ENCODE results near the gene BCAS1. TPM values are rescaled to one million over a fixed set of nuclear protein-coding genes. Genes with fewer than 3 reads are reported as not detected.
A peak's percentile ranks its signal among the peaks of the same experiment; 100 is the strongest.

BCAS1 gene
- total and polyA plus RNA-seq, 12 donors, result 0.07 to 2.3 (median 0.13) TPM; not detected in 7

DNA sequence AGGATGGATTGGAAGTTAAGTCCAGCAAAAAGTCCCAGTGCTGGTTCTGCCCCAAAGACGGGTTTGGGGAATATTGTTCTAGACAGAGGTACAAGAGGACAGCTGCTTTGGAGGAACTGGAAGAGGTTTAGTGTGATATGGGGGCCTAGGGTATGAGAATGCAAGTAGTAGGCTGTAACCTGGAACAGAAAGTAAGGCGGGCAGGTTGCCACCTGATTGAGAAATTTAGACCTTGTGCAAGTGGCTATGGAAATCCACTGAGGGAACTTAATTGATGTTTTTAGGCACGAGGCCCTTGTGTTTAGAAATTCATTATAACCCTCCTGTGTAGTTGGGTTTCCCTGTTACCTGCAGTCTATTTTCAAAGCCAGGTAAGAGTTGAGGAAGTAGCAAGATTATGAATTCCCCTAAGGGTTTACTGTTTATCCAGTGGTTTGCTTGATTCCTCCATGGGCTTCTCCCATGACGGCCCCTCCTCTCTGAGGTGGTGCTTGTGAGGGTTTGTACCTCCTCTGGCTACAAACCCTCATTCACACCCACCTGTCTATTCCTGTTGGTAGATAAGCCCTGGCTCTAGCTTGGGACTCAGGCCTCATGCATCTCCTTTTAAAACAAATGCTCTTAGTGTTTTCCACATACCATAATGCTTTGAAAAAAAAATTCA lies 42.0 kb upstream of the BCAS1 start:
- Histone ChIP-seq H3K4me1 (replicated peaks in 1 of 2) (no peaks in the 10 kb centered on the region), H3K27ac (no peak overlapping the region), H3K4me3 (no peak overlapping the region), H3K27me3 (no peaks in the 10 kb centered on the region), H3K36me3 (replicated peaks in 1 of 2) (no peaks in the 10 kb centered on the region), H3K9me3 (replicated peaks in 1 of 3) (no peaks in the 10 kb centered on the region)
- TF ChIP-seq POLR2A (IDR thresholded peaks at IDR 0.05) (no peak), CTCF (IDR thresholded peaks at IDR 0.05) (no peak)
- 78 to 87% (median 83%) methylated on average over 4 of the region's 4 CpGs for WGBS, 4 donors
- intact Hi-C loops (cut with DNase I), result no loop called here
- peak in 1 of 7 donors; percentile 6 for DNase-seq

DNA sequence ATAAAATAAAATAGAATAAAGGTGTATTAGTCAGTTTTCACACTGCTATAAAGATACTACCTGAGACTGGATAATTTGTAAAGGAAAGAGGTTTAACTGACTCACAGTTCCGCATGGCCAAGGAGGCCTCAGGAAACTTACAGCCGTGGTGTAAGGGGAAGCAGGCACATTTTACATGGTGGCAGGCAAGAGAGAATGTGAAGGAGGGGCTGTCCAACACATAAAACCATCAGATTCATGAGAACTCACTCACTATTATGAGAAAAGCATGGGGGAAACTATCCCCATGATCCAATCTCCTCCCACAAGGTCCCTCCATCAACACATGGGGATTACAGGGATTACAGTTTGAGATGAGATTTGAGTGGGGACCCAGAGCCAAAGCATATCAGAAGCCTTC lies 41.1 kb upstream of the BCAS1 start:
- Histone ChIP-seq H3K4me3 (no peak overlapping the region), H3K27ac (no peak overlapping the region), H3K36me3 (replicated peaks in 1 of 2) (no peaks in the 10 kb centered on the region), H3K9me3 (replicated peaks in 1 of 3) (no peaks in the 10 kb centered on the region), H3K27me3 (no peaks in the 10 kb centered on the region), H3K4me1 (replicated peaks in 1 of 2) (no peaks in the 10 kb centered on the region)
- DNase-seq, result no peak
- intact Hi-C loops (cut with DNase I), result no loop called here
- TF ChIP-seq CTCF (IDR thresholded peaks at IDR 0.05) (no peak), POLR2A (IDR thresholded peaks at IDR 0.05) (no peak)
- WGBS, 4 donors, result 78 to 87% (median 86%) methylated on average over 2 of the region's 2 CpGs

- intact Hi-C loops (cut with DNase I), result no loop called here
- Histone ChIP-seq H3K27ac (no peak overlapping the region), H3K27me3 (no peaks in the 10 kb centered on the region), H3K9me3 (replicated peaks in 1 of 3) (no peaks in the 10 kb centered on the region), H3K4me1 (replicated peaks in 1 of 2) (no peaks in the 10 kb centered on the region), H3K4me3 (no peak overlapping the region), H3K36me3 (replicated peaks in 1 of 2) (no peaks in the 10 kb centered on the region)
- no peak for DNase-seq
- WGBS, 4 donors, result 63 to 76% (median 69%) methylated on average over 3 of the region's 3 CpGs
- TF ChIP-seq POLR2A (IDR thresholded peaks at IDR 0.05), result no peak
- TF ChIP-seq CTCF (IDR thresholded peaks at IDR 0.05), result no peak
Observed at GRCh38 chr20:54110457-54110856, 40.1 kb upstream of the BCAS1 start.

DNA sequence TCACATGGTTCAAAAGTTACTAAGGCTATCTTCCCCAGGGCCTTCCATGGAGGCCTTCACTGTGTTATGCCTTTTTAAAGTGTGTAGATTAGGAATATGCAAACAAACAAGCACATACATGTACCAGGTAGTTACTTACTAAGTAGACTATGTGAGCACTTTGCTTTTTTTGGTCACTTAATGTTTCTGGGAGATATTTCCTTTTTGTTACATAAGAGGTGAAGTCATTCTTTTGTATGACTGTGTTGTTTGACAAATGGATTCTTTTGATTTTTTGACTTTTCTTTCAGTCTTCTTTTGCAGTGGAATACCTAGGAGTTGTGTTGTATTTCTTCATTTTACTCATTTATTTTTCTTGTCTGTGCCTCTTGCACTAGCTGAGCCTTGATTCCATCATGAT lies 39.6 kb upstream of the BCAS1 start:
- intact Hi-C loops (cut with DNase I), result no loop called here
- no peak for TF ChIP-seq POLR2A (IDR thresholded peaks at IDR 0.05)
- TF ChIP-seq CTCF (IDR thresholded peaks at IDR 0.05), result no peak
- Histone ChIP-seq H3K9me3 (replicated peaks in 1 of 3) (no peaks in the 10 kb centered on the region), H3K36me3 (replicated peaks in 1 of 2) (no peaks in the 10 kb centered on the region), H3K4me1 (replicated peaks in 1 of 2) (no peaks in the 10 kb centered on the region), H3K27ac (no peak overlapping the region), H3K4me3 (no peak overlapping the region), H3K27me3 (no peaks in the 10 kb centered on the region)
- DNase-seq, result no peak

Measured in adrenal gland (tissue), 12 donors.